HEK293T (cell line): Measurements from ENCODE around the gene TTC13.

Experiments used
- CTBP1 ChIP-seq: fragments of 450-650 bp; IDR thresholded peaks from 2 replicates; pipeline ENCODE4 v1.6.1; 2016; ENCODE audit warnings: borderline replicate concordance
- FOXM1 ChIP-seq: fragments of 450-650 bp; IDR thresholded peaks from 2 replicates; pipeline ENCODE4 v1.6.1; 2017; ENCODE audit warnings: mild to moderate bottlenecking, borderline replicate concordance
- LEF1 ChIP-seq: fragments of 450-650 bp; IDR thresholded peaks from 2 replicates; pipeline ENCODE4 v1.6.1; 2017; ENCODE audit warnings: mild to moderate bottlenecking, borderline replicate concordance
- SP1 ChIP-seq: fragments of 450-650 bp; IDR thresholded peaks from 2 replicates; pipeline ENCODE4 v1.6.1; 2017
- SUZ12 ChIP-seq: fragments of 450-650 bp; IDR thresholded peaks from 2 replicates; pipeline ENCODE4 v1.6.1; 2016; ENCODE audit warnings: mild to moderate bottlenecking
- TARDBP ChIP-seq: fragments of 450-650 bp; IDR thresholded peaks from 2 replicates; pipeline ENCODE4 v1.6.1; 2016

DNA sequence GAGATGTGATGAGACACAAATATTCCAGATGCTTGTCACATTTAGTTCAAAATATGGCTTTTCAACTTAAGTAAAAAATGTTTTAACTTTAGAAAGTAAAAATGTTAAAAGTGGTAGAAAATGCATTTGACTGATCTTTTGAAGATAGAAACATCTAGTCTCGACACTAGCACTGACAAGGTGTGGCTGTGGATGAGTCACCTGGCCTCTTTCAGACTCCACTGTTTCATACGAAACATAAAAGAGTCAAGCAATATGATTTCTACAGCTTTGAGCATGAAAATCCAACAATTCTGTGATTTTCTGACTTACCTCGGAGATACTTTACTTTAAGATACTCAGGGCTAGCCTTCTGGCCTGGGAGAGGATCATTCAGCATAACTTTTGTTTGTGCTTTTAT, 47.7 kb downstream of the TTC13 start:
- no peak for TF ChIP-seq TARDBP
- TF ChIP-seq SP1, result no peak
- no peak for TF ChIP-seq FOXM1
- no peak for TF ChIP-seq CTBP1
- TF ChIP-seq LEF1, result no peak
- no peak for TF ChIP-seq SUZ12
